ENCODE data around the gene ARHGEF16.

The ARHGEF16 gene

GRCh38 chr1:3502641-3503524 lies 48.4 kb downstream of the ARHGEF16 start:
- DNase-seq (ENCODE audit: low read depth), result no peak

GRCh38 chr1:3503525-3503886 lies 49.0 kb downstream of the ARHGEF16 start:
- no peak for DNase-seq (ENCODE audit: low read depth)

- no peak for DNase-seq (ENCODE audit: low read depth)
These were observed 49.8 kb downstream of the ARHGEF16 start for GRCh38 chr1:3504151-3504821.

- DNase-seq (ENCODE audit: low read depth), result no peak
These were observed 50.3 kb downstream of the ARHGEF16 start for GRCh38 chr1:3504822-3505153.

- no peak for DNase-seq (ENCODE audit: low read depth)
These were observed 50.7 kb downstream of the ARHGEF16 start for GRCh38 chr1:3505161-3505560.

- DNase-seq (ENCODE audit: low read depth), result no peak
These were observed 51.6 kb downstream of the ARHGEF16 start for GRCh38 chr1:3506041-3506440.

- DNase-seq (ENCODE audit: low read depth), result no peak
These were observed 52.5 kb downstream of the ARHGEF16 start for GRCh38 chr1:3506943-3507342.

- DNase-seq (ENCODE audit: low read depth), result no peak
These were observed 53.3 kb downstream of the ARHGEF16 start for GRCh38 chr1:3507636-3508275.

- DNase-seq (ENCODE audit: low read depth), result no peak
These were observed 54.4 kb downstream of the ARHGEF16 start for GRCh38 chr1:3508757-3509415.

- no peak for DNase-seq (ENCODE audit: low read depth)
These were observed 55.3 kb downstream of the ARHGEF16 start for GRCh38 chr1:3509721-3510120.

GRCh38 chr1:3510136-3510955 lies 55.9 kb downstream of the ARHGEF16 start:
- DNase-seq (ENCODE audit: low read depth), result no peak

- no peak for DNase-seq (ENCODE audit: low read depth)
These were observed 56.4 kb downstream of the ARHGEF16 start for GRCh38 chr1:3510956-3511250.

- no peak for DNase-seq (ENCODE audit: low read depth)
These were observed 56.8 kb downstream of the ARHGEF16 start for GRCh38 chr1:3511306-3511705.

GRCh38 chr1:3511856-3512255 lies 57.4 kb downstream of the ARHGEF16 start:
- DNase-seq (ENCODE audit: low read depth), result no peak

GRCh38 chr1:3514404-3514803 lies 59.9 kb downstream of the ARHGEF16 start:
- DNase-seq (ENCODE audit: low read depth), result no peak

GRCh38 chr1:3515272-3515671 lies 60.8 kb downstream of the ARHGEF16 start:
- no peak for DNase-seq (ENCODE audit: low read depth)

GRCh38 chr1:3515774-3516480 lies 61.5 kb downstream of the ARHGEF16 start:
- no peak for DNase-seq (ENCODE audit: low read depth)

- DNase-seq (ENCODE audit: low read depth), result no peak
These were observed 62.0 kb downstream of the ARHGEF16 start for GRCh38 chr1:3516481-3516869.

GRCh38 chr1:3516911-3517675 lies 62.6 kb downstream of the ARHGEF16 start:
- no peak for DNase-seq (ENCODE audit: low read depth)

- DNase-seq (ENCODE audit: low read depth), result no peak
These were observed 63.8 kb downstream of the ARHGEF16 start for GRCh38 chr1:3518256-3518655.

- DNase-seq (ENCODE audit: low read depth), result no peak
These were observed 64.3 kb downstream of the ARHGEF16 start for GRCh38 chr1:3518756-3519155.
